Measurements from ENCODE around the gene KLHL29. TPM values are rescaled to one million over a fixed set of nuclear protein-coding genes. Genes with fewer than 3 reads are reported as not detected.

KLHL29 gene
- total RNA-seq, 1 experiment from 2014 or later = 16.7 TPM

- no peak overlapping the region for H3K27ac ChIP-seq (ENCODE audit: low read depth, low read length)
- no peak for DNase-seq (ENCODE audit: low read depth, low spot score)
- H3K9ac ChIP-seq (ENCODE audit: low read length) = no peak overlapping the region
- no peaks in the 10 kb centered on the region for H3K27me3 ChIP-seq (ENCODE audit: insufficient read depth, low read length)
- no peaks in the 10 kb centered on the region for H3K36me3 ChIP-seq (ENCODE audit: control insufficient read depth in 1 of 2, insufficient read depth in 2 of 2, low read length in 2 of 2)
- H3K9me3 ChIP-seq (ENCODE audit: control insufficient read depth in 1 of 2, insufficient read depth in 1 of 2, low read depth in 1 of 2, low read length in 2 of 2) = no peaks in the 10 kb centered on the region
- ChIA-PET CTCF (no interaction called here), POLR2A (no interaction called here), RAD21 (ENCODE audit: low non-redundant PET in 1 of 2, low total read pairs in 2 of 2, uncharacterized antibody in 2 of 2, unreplicated experiment in 2 of 2) (no interaction called here)
- no peaks in the 10 kb centered on the region; the same call in 1 of the 2 replicates for H3K79me2 ChIP-seq (ENCODE audit: insufficient read depth, low read length)
- H3K4me2 ChIP-seq (ENCODE audit: low read length) = no peak overlapping the region
- no TSS peak for BruUV-seq (replicated peaks)
- H2AFZ ChIP-seq (ENCODE audit: low read depth, low read length, poor library complexity, severe bottlenecking) = no peak overlapping the region
- no peaks in the 10 kb centered on the region for H3K4me1 ChIP-seq (ENCODE audit: control insufficient read depth in 1 of 2, insufficient read depth in 2 of 2, low read length in 2 of 2)
- H3K9me2 ChIP-seq (ENCODE audit: insufficient read depth) = no peaks in the 10 kb centered on the region
- TF ChIP-seq EZH2 (IDR thresholded peaks at IDR 0.05) (no peak), YY1 (IDR thresholded peaks at IDR 0.05; ENCODE audit: extremely low read depth, insufficient replicate concordance, low read depth, low read length) (no peak), MAX (IDR thresholded peaks at IDR 0.05) (no peak), SP1 (IDR thresholded peaks at IDR 0.05; ENCODE audit: low read depth) (no peak), ELF1 (IDR thresholded peaks at IDR 0.05; ENCODE audit: borderline replicate concordance, low read depth) (no peak), SIN3A (IDR thresholded peaks at IDR 0.05; ENCODE audit: low read depth) (no peak), JUND (IDR thresholded peaks at IDR 0.05) (no peak), ZFX (IDR thresholded peaks at IDR 0.05) (no peak), SRF (IDR thresholded peaks at IDR 0.05; ENCODE audit: low read depth) (no peak), ZNF274 (IDR thresholded peaks at IDR 0.05; ENCODE audit: low read depth, low read length) (no peak), EGR1 (IDR thresholded peaks at IDR 0.05; ENCODE audit: low read depth) (no peak), TCF7L2 (IDR thresholded peaks at IDR 0.05; ENCODE audit: borderline replicate concordance, extremely low read depth, insufficient read depth, insufficient read length) (no peak), REST (IDR thresholded peaks at IDR 0.05; ENCODE audit: low read depth) (no peak), POLR2A (IDR thresholded peaks at IDR 0.05; ENCODE audit: borderline replicate concordance, extremely low read depth, insufficient read depth, insufficient read length) (no peak), CEBPB (IDR thresholded peaks at IDR 0.05; ENCODE audit: low read depth) (no peak), ATF3 (IDR thresholded peaks at IDR 0.05) (no peak), EZH2phosphoT487 (IDR thresholded peaks at IDR 0.05; ENCODE audit: borderline replicate concordance) (no peak)
- H4K20me1 ChIP-seq (ENCODE audit: insufficient read depth) = no peaks in the 10 kb centered on the region
- intact Hi-C loops (cut with micrococcal nuclease) = no loop called here
- H3K4me3 ChIP-seq (replicated peaks in 1 of 2; ENCODE audit: low read depth in 1 of 2, low read length in 2 of 2) = no peak overlapping the region
- no peak for ATAC-seq
Observed at GRCh38 chr2:23469142-23469540, 84.2 kb downstream of the KLHL29 start.
